Activated naive CD4-positive, alpha-beta T cell treated with anti-CD3 and anti-CD28 coated beads, Interleukin-2, amount 50 U/mL, for 24 hours (primary cell): ENCODE data around the gene ANKRD22.
"Not testable (repeated sequence)": the region's sequence is repeated elsewhere in the genome, so short reads cannot be mapped to it uniquely, and the experiment has no call there.

ENCODE experiments used
- H3K27ac Mint-ChIP-seq: one replicate; pipeline ENCODE4 v1.8.0; 2021; ENCODE audit warnings: mild to moderate bottlenecking, mixed read lengths
- H3K27me3 Mint-ChIP-seq: one replicate; pipeline ENCODE4 v1.8.0; 2021; ENCODE audit warnings: mixed read lengths
- H3K36me3 Mint-ChIP-seq: one replicate; pipeline ENCODE4 v1.8.0; 2021; ENCODE audit warnings: mixed read lengths
- H3K4me1 Mint-ChIP-seq: one replicate; pipeline ENCODE4 v1.8.0; 2021; ENCODE audit warnings: mixed read lengths
- H3K4me3 Mint-ChIP-seq: one replicate; pipeline ENCODE4 v1.8.0; 2021; ENCODE audit warnings: mild to moderate bottlenecking, mixed read lengths
- H3K9me3 Mint-ChIP-seq: one replicate; pipeline ENCODE4 v1.8.0; 2021; ENCODE audit warnings: mixed read lengths

The ANKRD22 gene

DNA sequence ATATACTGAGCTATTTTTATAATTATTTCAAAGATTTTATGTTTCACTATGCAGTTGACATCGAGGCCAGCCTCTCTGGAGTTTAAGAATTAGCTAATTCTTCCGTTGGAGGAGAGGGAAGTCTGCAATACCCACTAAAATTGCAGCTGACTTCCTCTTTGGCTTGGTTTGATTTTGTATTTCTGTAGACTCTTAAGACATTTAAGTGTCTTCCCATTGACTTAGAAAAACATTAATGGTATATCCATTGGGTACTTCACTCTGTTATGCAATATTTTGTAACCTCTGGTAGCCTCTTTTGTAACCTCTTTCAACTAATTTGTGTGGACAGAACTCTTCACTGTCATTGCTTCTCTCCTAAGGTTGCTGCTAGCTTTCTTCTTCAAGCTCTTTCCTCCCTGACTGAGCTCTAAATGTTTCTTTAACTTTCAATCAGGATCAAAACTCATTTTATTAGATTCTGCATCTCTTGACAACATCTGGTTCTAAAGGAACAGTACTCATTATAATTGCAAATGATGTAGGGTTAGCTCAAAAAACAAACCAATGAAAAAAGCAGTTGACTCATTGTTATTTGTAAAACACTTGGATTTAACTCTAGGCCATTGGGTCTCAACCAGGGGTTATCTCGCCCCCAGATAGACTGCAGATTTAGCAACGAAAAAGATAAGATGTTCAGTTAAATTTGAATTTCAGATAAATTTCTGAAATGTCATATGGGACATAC, 1.7 kb upstream of the ANKRD22 start:
- no peaks in the 10 kb centered on the region for H3K27me3 Mint-ChIP-seq
- peaks cover 10% of the 10 kb centered on the region for H3K4me1 Mint-ChIP-seq
- no peak overlapping the region for H3K27ac Mint-ChIP-seq
- H3K36me3 Mint-ChIP-seq: no peaks in the 10 kb centered on the region
- H3K4me3 Mint-ChIP-seq: no peak overlapping the region
- no peaks in the 10 kb centered on the region for H3K9me3 Mint-ChIP-seq

DNA sequence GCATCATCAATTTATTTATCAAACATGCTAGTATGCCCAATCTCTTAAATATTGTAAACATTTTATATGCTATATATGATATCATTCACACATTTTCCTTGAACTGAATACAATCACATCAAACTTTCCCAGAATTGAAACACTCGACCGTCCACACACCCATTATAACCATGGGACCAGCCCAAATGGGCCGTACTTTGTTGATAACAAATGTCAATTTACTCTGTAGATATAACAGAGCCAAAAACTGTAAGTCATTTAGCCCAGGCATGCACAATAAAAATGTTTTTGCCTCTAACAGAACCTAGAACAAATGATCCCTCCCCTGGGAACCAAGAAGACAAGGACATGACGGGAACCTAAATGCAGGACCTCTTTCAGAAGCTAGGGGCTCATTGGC, 683 bp upstream of the ANKRD22 start:
- H3K4me3 Mint-ChIP-seq: no peak overlapping the region
- H3K9me3 Mint-ChIP-seq: no peaks in the 10 kb centered on the region
- no peak overlapping the region for H3K27ac Mint-ChIP-seq
- peaks cover 13% of the 10 kb centered on the region for H3K4me1 Mint-ChIP-seq
- no peaks in the 10 kb centered on the region for H3K27me3 Mint-ChIP-seq
- no peaks in the 10 kb centered on the region for H3K36me3 Mint-ChIP-seq

DNA sequence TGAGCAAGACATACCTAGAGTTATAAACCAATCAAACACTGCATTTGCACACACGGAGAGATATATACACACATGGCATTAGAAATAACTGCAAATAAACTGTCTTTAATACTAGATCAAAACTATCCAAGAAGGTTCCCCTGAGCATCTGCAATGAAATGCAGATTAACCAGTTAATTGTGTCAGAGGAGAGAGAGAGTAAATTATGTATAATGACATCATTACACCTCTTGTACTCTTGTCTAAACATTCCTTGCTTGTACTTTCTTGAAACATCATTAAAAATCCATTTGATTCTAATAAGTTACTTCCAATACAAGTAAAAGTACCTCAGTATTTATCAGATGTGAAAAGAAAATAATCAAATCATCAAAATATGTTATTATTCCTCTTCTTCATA, 932 bp downstream of the ANKRD22 start:
- H3K4me1 Mint-ChIP-seq: peaks cover 13% of the 10 kb centered on the region
- H3K27me3 Mint-ChIP-seq: peaks cover 1% of the 10 kb centered on the region
- no peaks in the 10 kb centered on the region for H3K9me3 Mint-ChIP-seq

DNA sequence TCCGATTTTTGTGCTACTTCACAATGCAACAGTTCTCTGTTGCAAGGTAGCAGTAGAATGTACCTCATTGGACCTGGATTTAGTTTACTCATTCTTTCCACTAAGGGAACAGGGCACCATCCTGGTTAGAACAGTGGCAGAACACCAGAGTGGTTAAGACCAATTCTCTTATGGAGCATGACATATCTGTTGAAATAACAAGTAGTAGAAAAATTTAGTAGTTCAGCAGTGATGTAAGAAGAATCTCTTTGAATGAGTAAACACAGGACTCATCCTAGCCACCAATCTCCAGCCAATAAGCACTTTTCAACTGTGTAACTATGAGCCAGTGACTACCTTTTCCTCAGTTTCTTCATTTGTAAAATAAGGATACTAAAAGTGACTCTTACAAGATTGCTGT, 2.4 kb downstream of the ANKRD22 start:
- H3K4me1 Mint-ChIP-seq: peaks cover 13% of the 10 kb centered on the region
- H3K36me3 Mint-ChIP-seq: no peaks in the 10 kb centered on the region
- H3K27ac Mint-ChIP-seq: no peak overlapping the region
- no peaks in the 10 kb centered on the region for H3K9me3 Mint-ChIP-seq
- H3K4me3 Mint-ChIP-seq: no peak overlapping the region
- peaks cover 2% of the 10 kb centered on the region for H3K27me3 Mint-ChIP-seq

More for the DNA sequence above, 932 bp downstream of the ANKRD22 start:
- Mint-ChIP-seq H3K27ac (no peak overlapping the region), H3K36me3 (no peaks in the 10 kb centered on the region), H3K4me3 (no peak overlapping the region)

DNA sequence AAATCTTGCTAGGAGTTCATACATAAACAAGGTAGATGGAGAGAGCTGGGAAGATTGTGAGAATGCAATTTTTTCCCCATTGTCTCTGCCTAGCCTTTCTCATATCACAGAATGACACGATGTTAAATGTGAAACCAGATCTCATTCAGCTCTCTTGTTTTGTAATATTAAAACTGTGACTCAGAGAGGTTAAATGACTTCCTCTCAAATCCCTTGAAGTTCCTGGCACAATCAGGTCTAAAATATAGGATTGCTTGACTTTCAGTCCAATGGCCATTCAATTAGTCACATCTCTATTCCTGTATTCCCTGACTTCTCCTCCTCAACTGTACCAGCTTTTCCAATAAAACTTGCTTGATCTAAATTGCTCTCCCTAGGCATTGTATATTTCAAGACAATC, 3.1 kb downstream of the ANKRD22 start:
- Mint-ChIP-seq H3K4me1 (peaks cover 13% of the 10 kb centered on the region), H3K4me3 (no peak overlapping the region), H3K36me3 (no peaks in the 10 kb centered on the region), H3K9me3 (no peaks in the 10 kb centered on the region), H3K27me3 (peaks cover 2% of the 10 kb centered on the region), H3K27ac (peak overlapping the region; percentile 47)

DNA sequence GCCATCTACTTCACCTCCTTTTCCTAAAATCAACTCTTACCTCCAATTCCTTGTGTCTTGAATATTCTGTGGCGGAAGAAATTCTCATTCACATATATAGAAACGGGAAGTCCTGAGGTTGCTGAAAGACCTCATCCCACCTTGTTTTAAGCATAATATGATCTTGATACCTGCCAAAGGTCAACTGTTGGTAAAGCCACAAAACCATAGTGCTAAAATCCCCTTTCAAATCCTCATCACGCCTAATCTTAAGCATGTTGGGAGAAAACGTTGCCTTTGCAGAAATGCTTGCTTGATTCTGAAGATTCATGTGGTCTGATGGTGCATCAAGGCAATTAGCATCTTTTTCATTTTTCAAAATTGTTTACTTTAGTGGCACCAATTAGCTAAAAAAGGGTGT, 8.5 kb downstream of the ANKRD22 start:
- Mint-ChIP-seq H3K36me3 (no peaks in the 10 kb centered on the region), H3K4me1 (peaks cover under 1% of the 10 kb centered on the region), H3K4me3 (no peak overlapping the region), H3K27me3 (peaks cover 2% of the 10 kb centered on the region), H3K9me3 (no peaks in the 10 kb centered on the region), H3K27ac (no peak overlapping the region)

DNA sequence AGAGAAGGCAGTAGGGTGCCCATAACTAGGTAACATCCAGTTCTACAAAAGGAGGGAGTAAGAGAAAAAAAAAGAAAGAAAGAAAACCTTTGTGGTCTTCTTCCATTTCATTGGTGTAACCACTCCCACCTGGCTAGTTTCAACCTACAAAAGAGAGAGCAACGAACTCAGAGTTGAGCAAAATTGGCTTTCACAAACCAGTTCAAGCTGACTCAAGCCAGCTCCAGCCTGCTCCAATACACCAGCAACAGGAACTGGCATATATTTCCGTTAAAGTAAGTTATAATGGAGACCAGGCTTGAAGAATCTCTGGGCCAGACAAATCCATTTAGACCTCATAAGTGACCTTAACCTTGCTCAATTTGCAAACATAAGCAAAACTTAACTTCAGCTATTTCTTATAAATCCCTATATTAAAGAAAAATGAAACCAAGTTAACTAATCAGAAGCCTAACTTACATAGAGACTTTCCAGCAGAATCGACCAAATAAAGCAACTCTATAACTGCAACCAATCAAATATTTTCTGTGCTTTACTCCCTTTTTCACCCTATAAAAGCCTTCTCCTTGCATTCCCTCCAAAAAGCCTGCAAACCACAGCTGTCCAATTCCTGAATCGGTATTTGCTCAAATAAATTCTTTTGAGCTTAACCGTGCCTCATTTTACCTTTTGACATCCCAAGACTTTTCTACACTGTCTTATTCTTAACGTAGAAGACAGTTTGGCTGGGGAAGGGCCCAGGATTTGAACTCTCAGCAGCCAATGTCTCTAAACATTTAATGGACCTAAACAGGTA, 10.1 kb downstream of the ANKRD22 start:
- Mint-ChIP-seq H3K4me3 (no peak overlapping the region), H3K36me3 (no peaks in the 10 kb centered on the region), H3K9me3 (no peaks in the 10 kb centered on the region), H3K27ac (no peak overlapping the region), H3K4me1 (no peaks in the 10 kb centered on the region), H3K27me3 (peaks cover 2% of the 10 kb centered on the region)

DNA sequence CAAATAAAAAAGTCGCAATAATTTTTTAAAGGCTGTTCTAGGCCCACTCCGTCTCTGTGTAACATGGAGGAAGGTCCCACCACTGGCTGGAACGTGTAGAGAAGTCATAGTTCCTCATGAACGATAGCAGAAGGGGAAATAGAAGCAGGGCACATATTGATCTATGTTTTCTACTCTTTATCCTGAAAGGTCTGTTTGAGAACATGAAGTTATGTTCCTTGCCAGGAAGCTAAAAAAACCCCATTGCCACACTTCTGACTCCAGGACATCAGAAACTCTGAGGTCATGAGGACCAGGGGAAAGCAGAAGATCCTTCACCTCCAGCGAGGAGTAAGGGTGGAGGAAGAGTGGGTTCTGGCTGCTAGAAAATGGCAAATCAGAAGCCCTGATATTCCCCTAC, 10.8 kb downstream of the ANKRD22 start:
- H3K27me3 Mint-ChIP-seq: peaks cover 2% of the 10 kb centered on the region
- no peak overlapping the region for H3K27ac Mint-ChIP-seq
- no peaks in the 10 kb centered on the region for H3K4me1 Mint-ChIP-seq
- H3K36me3 Mint-ChIP-seq: no peaks in the 10 kb centered on the region
- H3K9me3 Mint-ChIP-seq: no peaks in the 10 kb centered on the region
- no peak overlapping the region for H3K4me3 Mint-ChIP-seq

DNA sequence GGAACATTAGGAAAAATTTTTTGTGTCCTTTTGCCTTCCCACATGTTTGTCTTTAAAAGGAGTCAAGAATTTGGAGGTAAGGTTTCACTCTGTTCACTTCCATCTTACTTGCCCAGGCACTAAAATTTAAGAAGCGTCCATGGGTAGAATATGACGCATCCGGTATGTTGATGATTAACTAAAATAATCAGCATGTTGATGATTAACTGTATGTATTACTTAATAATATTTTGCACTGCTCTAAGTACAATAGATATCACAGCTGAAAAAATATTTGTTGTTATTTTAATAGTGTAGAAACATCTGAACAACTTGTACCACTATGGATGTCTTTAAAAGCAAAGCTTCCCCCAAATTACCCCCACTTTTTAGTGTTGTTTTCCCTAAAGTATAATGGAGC, 11.5 kb downstream of the ANKRD22 start:
- Mint-ChIP-seq H3K4me1 (no peaks in the 10 kb centered on the region), H3K27me3 (no peaks in the 10 kb centered on the region), H3K4me3 (no peak overlapping the region), H3K9me3 (no peaks in the 10 kb centered on the region), H3K36me3 (no peaks in the 10 kb centered on the region), H3K27ac (no peak overlapping the region)

DNA sequence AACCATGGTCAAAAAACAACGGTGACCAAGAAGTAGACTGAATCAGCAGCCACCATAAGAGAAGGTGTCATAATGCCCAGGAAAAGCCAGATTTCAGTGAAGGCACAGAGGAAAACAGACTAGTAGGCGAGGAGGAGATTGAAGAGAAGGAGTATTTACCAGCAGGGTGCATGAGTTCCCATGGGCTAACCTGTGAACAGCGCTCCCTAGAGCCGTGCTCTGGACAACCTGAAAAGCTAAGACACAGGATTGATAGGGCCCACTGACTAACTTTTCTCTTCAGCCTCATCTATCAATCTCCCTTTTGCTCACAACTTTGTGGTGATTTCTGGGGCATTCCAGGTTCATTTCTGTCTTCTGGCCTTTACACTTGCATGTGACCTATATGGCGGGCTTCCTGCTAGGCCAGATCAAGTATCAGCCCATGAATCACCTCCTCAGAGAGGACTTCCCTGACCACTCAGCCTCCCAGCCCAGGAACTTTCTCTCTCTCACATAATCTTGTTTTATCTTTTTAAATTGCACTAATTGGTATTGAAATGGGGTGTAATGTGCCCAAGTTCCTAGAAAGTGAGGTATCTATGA, 12.8 kb downstream of the ANKRD22 start:
- Mint-ChIP-seq H3K4me3 (no peak overlapping the region), H3K36me3 (no peaks in the 10 kb centered on the region), H3K27me3 (no peaks in the 10 kb centered on the region), H3K9me3 (no peaks in the 10 kb centered on the region), H3K27ac (no peak overlapping the region), H3K4me1 (peaks cover 2% of the 10 kb centered on the region)

DNA sequence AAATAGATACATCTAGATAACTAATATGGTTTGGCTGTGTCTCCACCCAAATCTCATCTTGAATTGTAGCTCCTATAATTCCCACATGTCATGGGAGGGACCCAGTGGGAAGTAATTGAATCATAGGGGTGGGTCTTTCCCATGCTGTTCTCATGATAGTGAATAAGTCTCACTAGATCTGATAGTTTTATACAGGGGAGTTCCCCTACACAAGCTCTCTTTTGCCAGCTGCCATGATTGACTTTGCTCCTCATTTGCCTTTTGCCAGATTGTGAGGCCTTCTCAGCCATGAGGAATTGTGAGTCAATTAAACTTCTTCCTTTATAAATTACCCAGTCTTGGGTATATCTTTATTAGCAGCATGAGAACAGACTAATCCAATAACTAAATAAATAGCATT, 14.0 kb downstream of the ANKRD22 start:
- not testable (repeated sequence) for H3K36me3 Mint-ChIP-seq, H3K27ac Mint-ChIP-seq, H3K27me3 Mint-ChIP-seq, H3K4me3 Mint-ChIP-seq, H3K9me3 Mint-ChIP-seq
- peaks cover 14% of the 10 kb centered on the region for H3K4me1 Mint-ChIP-seq

DNA sequence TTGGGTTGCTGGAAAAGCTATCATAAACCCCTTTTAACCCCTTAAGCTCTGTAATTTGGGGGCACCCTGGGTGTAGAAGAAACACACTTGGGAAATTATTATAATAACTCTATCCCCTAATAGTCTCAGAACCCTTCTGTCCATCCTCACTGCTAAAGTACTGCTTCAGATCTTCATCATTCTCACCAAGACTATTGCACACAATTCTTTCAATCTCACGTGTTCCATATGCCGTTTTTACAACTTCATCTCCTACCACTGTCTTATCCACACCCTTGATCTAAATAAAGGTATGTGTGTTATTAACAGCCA, 15.8 kb downstream of the ANKRD22 start:
- Mint-ChIP-seq H3K4me3 (no peak overlapping the region), H3K9me3 (no peaks in the 10 kb centered on the region), H3K27me3 (no peaks in the 10 kb centered on the region), H3K27ac (no peak overlapping the region), H3K4me1 (peaks cover 26% of the 10 kb centered on the region), H3K36me3 (no peaks in the 10 kb centered on the region)

DNA sequence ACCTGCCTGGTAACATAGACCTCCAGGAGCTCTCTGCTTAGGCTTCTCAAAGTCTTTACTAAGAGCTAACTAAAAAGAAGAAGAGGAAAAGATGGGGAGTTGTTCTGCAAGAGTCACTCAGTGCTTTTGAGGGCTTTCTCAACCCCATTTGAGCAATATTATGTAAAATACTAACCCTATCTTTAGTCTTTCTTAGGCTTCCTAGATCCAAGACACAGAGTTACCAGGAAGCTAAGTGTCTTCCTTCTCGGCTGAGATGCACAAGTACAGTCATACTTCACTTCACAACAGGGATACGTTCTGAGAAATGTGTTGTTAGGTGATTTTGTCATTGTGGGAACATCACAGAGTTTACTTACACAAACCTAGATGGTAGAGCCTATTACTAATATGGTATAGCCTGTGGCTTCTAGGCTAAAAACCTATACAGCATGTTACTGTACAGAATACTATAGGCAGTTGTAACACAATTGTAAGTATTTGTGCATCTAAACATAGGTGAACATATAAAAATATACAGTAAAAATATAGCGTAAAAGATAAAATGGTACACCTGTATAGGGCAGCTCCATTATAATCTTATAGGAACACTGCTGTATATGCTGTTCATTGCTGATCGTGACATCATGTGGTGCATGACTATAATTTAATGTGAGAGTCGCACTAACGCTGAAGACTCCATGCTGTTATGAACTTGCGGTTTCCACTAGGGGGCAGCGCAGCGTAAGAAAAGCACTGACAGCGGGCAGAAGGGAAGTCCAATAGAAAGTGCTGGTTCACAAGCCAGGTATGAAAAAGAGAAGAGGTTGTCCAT, 16.3 kb downstream of the ANKRD22 start:
- no peaks in the 10 kb centered on the region for H3K9me3 Mint-ChIP-seq
- no peaks in the 10 kb centered on the region for H3K36me3 Mint-ChIP-seq
- H3K4me3 Mint-ChIP-seq: no peak overlapping the region
- H3K27me3 Mint-ChIP-seq: no peaks in the 10 kb centered on the region
- peaks cover 31% of the 10 kb centered on the region for H3K4me1 Mint-ChIP-seq
- no peak overlapping the region for H3K27ac Mint-ChIP-seq

DNA sequence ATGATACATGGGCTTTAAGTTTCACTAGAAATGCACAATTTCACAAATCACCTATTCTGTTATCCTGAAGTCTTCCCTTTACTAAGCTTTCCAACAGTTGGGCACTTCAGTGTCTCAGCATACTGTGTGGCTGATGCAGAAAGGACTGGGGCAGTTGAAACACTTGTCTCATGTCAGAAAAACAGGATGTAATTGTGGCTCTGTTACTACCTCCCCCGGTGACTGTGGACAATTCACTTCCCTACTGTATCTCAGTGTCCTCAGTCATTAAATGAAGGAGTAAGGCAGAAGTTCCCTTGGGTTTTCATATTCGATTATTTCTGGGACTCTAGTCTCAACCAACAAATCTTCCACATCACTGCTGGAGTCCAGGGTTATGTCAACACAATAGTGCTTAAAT, 17.9 kb downstream of the ANKRD22 start:
- Mint-ChIP-seq H3K27me3 (no peaks in the 10 kb centered on the region), H3K4me1 (peaks cover 35% of the 10 kb centered on the region), H3K27ac (no peak overlapping the region), H3K9me3 (no peaks in the 10 kb centered on the region), H3K4me3 (no peak overlapping the region), H3K36me3 (no peaks in the 10 kb centered on the region)

DNA sequence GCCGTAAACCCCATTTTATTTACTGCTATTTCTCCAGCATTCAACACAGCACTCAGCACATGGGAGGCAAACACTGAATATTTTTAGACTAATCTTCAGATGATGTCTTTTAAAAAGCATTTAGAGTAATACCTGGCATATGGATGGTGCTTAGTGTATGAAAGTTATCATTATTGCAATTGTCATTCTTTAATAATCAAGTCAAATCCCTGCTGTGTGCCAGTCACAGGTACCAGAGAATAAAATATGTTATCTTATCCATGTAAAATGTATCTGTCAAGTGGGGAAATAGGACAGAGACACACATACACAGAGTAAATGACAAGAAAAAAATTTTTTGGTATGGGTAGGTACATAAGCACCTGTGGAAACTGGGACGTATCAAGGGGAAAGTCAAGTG, 18.5 kb downstream of the ANKRD22 start:
- no peaks in the 10 kb centered on the region for H3K27me3 Mint-ChIP-seq
- H3K36me3 Mint-ChIP-seq: no peaks in the 10 kb centered on the region
- H3K27ac Mint-ChIP-seq: peak overlapping the region; percentile 2
- H3K4me3 Mint-ChIP-seq: no peak overlapping the region
- H3K9me3 Mint-ChIP-seq: no peaks in the 10 kb centered on the region
- peaks cover 40% of the 10 kb centered on the region for H3K4me1 Mint-ChIP-seq

DNA sequence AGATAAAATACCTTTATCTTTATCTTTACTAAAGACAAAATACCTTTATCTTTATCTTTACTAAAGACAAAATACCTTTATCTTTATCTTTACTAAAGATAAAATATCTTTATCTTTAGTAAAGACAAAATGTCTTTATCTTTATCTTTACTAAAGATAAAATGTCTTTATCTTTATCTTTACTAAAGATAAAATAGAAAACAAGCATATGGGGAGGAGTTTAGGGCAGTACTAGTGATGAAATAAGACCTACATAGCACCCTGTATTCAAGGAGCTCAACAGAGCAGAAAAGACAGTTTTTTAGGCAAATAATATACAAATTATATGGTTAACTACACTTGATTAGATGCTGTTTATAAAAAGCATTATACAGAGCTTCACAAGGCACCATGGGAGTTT, 19.3 kb downstream of the ANKRD22 start:
- H3K4me1 Mint-ChIP-seq: peaks cover 47% of the 10 kb centered on the region
- H3K4me3 Mint-ChIP-seq: no peak overlapping the region
- no peaks in the 10 kb centered on the region for H3K9me3 Mint-ChIP-seq
- H3K36me3 Mint-ChIP-seq: no peaks in the 10 kb centered on the region
- H3K27ac Mint-ChIP-seq: no peak overlapping the region
- no peaks in the 10 kb centered on the region for H3K27me3 Mint-ChIP-seq
